Activated CD8-positive, alpha-beta memory T cell treated with anti-CD3 and anti-CD28 coated beads, Interleukin-2, amount 10 ng/mL, durations not matched to agents 7 days and 5 days (primary cell): Measurements from ENCODE around the gene CGNL1. TPM values are rescaled to one million over a fixed set of nuclear protein-coding genes. Genes with fewer than 3 reads are reported as not detected.

Source experiments
- ATAC-seq: fragments of 150-1000 bp; cut with Tn5 transposase; one replicate; pipeline ENCODE4 v1.10.0; 2021; ENCODE audit warnings: moderate library complexity
- CTCF ChIA-PET: fragments of 350-600 bp; sonication (Branson Sonifier 250); formaldehyde crosslinking; loops from one replicate; lab custom pipeline; 2021; ENCODE audit warnings: antibody characterized with exemption; lab: Charles Lee
- DNase-seq: peaks from one replicate; pipeline ENCODE4 v3.0.0-alpha.2; 2020
- H3K27ac Mint-ChIP-seq: one replicate; pipeline ENCODE4 v1.8.0; 2021; ENCODE audit warnings: mild to moderate bottlenecking, mixed read lengths
- H3K27me3 Mint-ChIP-seq: one replicate; pipeline ENCODE4 v1.8.0; 2021; ENCODE audit warnings: mixed read lengths
- H3K36me3 Mint-ChIP-seq: one replicate; pipeline ENCODE4 v1.8.0; 2021; ENCODE audit warnings: mild to moderate bottlenecking, mixed read lengths
- H3K4me1 Mint-ChIP-seq: one replicate; pipeline ENCODE4 v1.8.0; 2021; ENCODE audit warnings: mixed read lengths
- H3K4me3 Mint-ChIP-seq: one replicate; pipeline ENCODE4 v1.8.0; 2021; ENCODE audit warnings: mild to moderate bottlenecking, moderate library complexity, mixed read lengths
- H3K9me3 Mint-ChIP-seq: one replicate; pipeline ENCODE4 v1.8.0; 2022; ENCODE audit warnings: low read depth, mixed read lengths
- total RNA-seq, 2 experiments: library from RNA; stranded (reverse); gene quantifications; one replicate each; pipeline ENCODE4 v1.2.3, GENCODE V29; 2021

CGNL1 gene
- total RNA-seq, 2 experiments from 2014 or later: not detected

- DNase-seq (no peak), ATAC-seq (no peak)
- Mint-ChIP-seq H3K4me3 (no peak overlapping the region), H3K4me1 (no peaks in the 10 kb centered on the region), H3K36me3 (no peaks in the 10 kb centered on the region), H3K9me3 (no peaks in the 10 kb centered on the region), H3K27ac (no peak overlapping the region), H3K27me3 (peaks cover 27% of the 10 kb centered on the region)
- CTCF ChIA-PET: interaction anchor here (0.7 kb wide), 1 partner anchor 10 kb away, joined by 3 read pairs; no protein-coding TSS in a partner anchor
Observed at GRCh38 chr15:57382215-57382614, 5.9 kb downstream of the CGNL1 start.

- ATAC-seq (no peak), DNase-seq (no peak)
- no peak overlapping the region for H3K4me3 Mint-ChIP-seq
- no peaks in the 10 kb centered on the region for H3K4me1 Mint-ChIP-seq
- H3K9me3 Mint-ChIP-seq: no peaks in the 10 kb centered on the region
- peaks cover 21% of the 10 kb centered on the region for H3K27me3 Mint-ChIP-seq
- CTCF ChIA-PET: interaction anchor here (0.7 kb wide), 1 partner anchor 9 kb away, joined by 3 read pairs; no protein-coding TSS in a partner anchor
- H3K36me3 Mint-ChIP-seq: no peaks in the 10 kb centered on the region
- no peak overlapping the region for H3K27ac Mint-ChIP-seq
Observed at GRCh38 chr15:57382969-57383368, 6.7 kb downstream of the CGNL1 start.

GRCh38 chr15:57384024-57384423 lies 7.7 kb downstream of the CGNL1 start:
- Mint-ChIP-seq H3K4me1 (no peaks in the 10 kb centered on the region), H3K36me3 (no peaks in the 10 kb centered on the region), H3K27me3 (peaks cover 17% of the 10 kb centered on the region), H3K9me3 (no peaks in the 10 kb centered on the region), H3K27ac (no peak overlapping the region), H3K4me3 (no peak overlapping the region)
- DNase-seq (no peak), ATAC-seq (no peak)
- CTCF ChIA-PET: no interaction called here

GRCh38 chr15:57384816-57385215 lies 8.5 kb downstream of the CGNL1 start:
- no peak for ATAC-seq
- no peak overlapping the region for H3K27ac Mint-ChIP-seq
- peaks cover 12% of the 10 kb centered on the region for H3K27me3 Mint-ChIP-seq
- H3K36me3 Mint-ChIP-seq: no peaks in the 10 kb centered on the region
- H3K9me3 Mint-ChIP-seq: no peaks in the 10 kb centered on the region
- H3K4me1 Mint-ChIP-seq: no peaks in the 10 kb centered on the region
- DNase-seq: no peak
- H3K4me3 Mint-ChIP-seq: no peak overlapping the region
- CTCF ChIA-PET: no interaction called here

- ATAC-seq (no peak), DNase-seq (no peak)
- CTCF ChIA-PET: interaction anchor here (0.7 to 1.2 kb wide), 2 partner anchors 141 to 156 kb away, joined by 3 read pairs; no protein-coding TSS in a partner anchor
- Mint-ChIP-seq H3K27ac (no peak overlapping the region), H3K9me3 (no peaks in the 10 kb centered on the region), H3K36me3 (no peaks in the 10 kb centered on the region), H3K4me3 (no peak overlapping the region), H3K4me1 (no peaks in the 10 kb centered on the region), H3K27me3 (peaks cover 12% of the 10 kb centered on the region)
Observed at GRCh38 chr15:57385923-57386390, 9.7 kb downstream of the CGNL1 start.

- Mint-ChIP-seq H3K27ac (no peak overlapping the region), H3K27me3 (peaks cover 12% of the 10 kb centered on the region), H3K4me3 (no peak overlapping the region), H3K9me3 (no peaks in the 10 kb centered on the region), H3K4me1 (no peaks in the 10 kb centered on the region), H3K36me3 (no peaks in the 10 kb centered on the region)
- no peak for DNase-seq
- CTCF ChIA-PET: no interaction called here
- ATAC-seq: no peak
Observed at GRCh38 chr15:57386976-57387375, 10.7 kb downstream of the CGNL1 start.

- CTCF ChIA-PET: no interaction called here
- ATAC-seq (no peak), DNase-seq (no peak)
- Mint-ChIP-seq H3K4me3 (no peak overlapping the region), H3K4me1 (no peaks in the 10 kb centered on the region), H3K27ac (no peak overlapping the region), H3K27me3 (peaks cover 15% of the 10 kb centered on the region), H3K36me3 (no peaks in the 10 kb centered on the region), H3K9me3 (no peaks in the 10 kb centered on the region)
Observed at GRCh38 chr15:57387564-57388076, 11.3 kb downstream of the CGNL1 start.

- no peak for DNase-seq
- Mint-ChIP-seq H3K9me3 (no peaks in the 10 kb centered on the region), H3K4me1 (no peaks in the 10 kb centered on the region), H3K27me3 (peaks cover 15% of the 10 kb centered on the region), H3K27ac (no peak overlapping the region), H3K36me3 (no peaks in the 10 kb centered on the region), H3K4me3 (no peak overlapping the region)
- ATAC-seq: no peak
- CTCF ChIA-PET: no interaction called here
Observed at GRCh38 chr15:57388464-57388863, 12.2 kb downstream of the CGNL1 start.

GRCh38 chr15:57389991-57390390 lies 13.7 kb downstream of the CGNL1 start:
- DNase-seq: no peak
- no peaks in the 10 kb centered on the region for H3K4me1 Mint-ChIP-seq
- H3K27ac Mint-ChIP-seq: no peak overlapping the region
- ATAC-seq: no peak
- H3K9me3 Mint-ChIP-seq: no peaks in the 10 kb centered on the region
- H3K27me3 Mint-ChIP-seq: peaks cover 15% of the 10 kb centered on the region
- no peaks in the 10 kb centered on the region for H3K36me3 Mint-ChIP-seq
- H3K4me3 Mint-ChIP-seq: no peak overlapping the region
- CTCF ChIA-PET: no interaction called here

GRCh38 chr15:57390583-57390982 lies 14.3 kb downstream of the CGNL1 start:
- H3K27me3 Mint-ChIP-seq: peaks cover 15% of the 10 kb centered on the region
- H3K4me1 Mint-ChIP-seq: no peaks in the 10 kb centered on the region
- H3K36me3 Mint-ChIP-seq: no peaks in the 10 kb centered on the region
- CTCF ChIA-PET: no interaction called here
- DNase-seq (no peak), ATAC-seq (no peak)
- H3K9me3 Mint-ChIP-seq: no peaks in the 10 kb centered on the region
- no peak overlapping the region for H3K4me3 Mint-ChIP-seq
- no peak overlapping the region for H3K27ac Mint-ChIP-seq

- CTCF ChIA-PET: no interaction called here
- H3K9me3 Mint-ChIP-seq: no peaks in the 10 kb centered on the region
Observed at GRCh38 chr15:57391537-57391936, 15.2 kb downstream of the CGNL1 start.

GRCh38 chr15:57393061-57393460 lies 16.8 kb downstream of the CGNL1 start:
- Mint-ChIP-seq H3K27me3 (peaks cover 11% of the 10 kb centered on the region), H3K4me1 (no peaks in the 10 kb centered on the region), H3K4me3 (no peak overlapping the region), H3K9me3 (no peaks in the 10 kb centered on the region), H3K36me3 (no peaks in the 10 kb centered on the region), H3K27ac (no peak overlapping the region)
- DNase-seq (no peak), ATAC-seq (no peak)
- CTCF ChIA-PET: no interaction called here

More at GRCh38 chr15:57391537-57391936, 15.2 kb downstream of the CGNL1 start:
- ATAC-seq (no peak), DNase-seq (no peak)
- Mint-ChIP-seq H3K4me1 (no peaks in the 10 kb centered on the region), H3K27me3 (peaks cover 18% of the 10 kb centered on the region), H3K36me3 (no peaks in the 10 kb centered on the region), H3K4me3 (no peak overlapping the region), H3K27ac (no peak overlapping the region)

GRCh38 chr15:57395292-57395691 lies 19.0 kb downstream of the CGNL1 start:
- no peaks in the 10 kb centered on the region for H3K36me3 Mint-ChIP-seq
- DNase-seq (no peak), ATAC-seq (no peak)
- CTCF ChIA-PET: interaction anchor here (1.0 kb wide), 1 partner anchor 89 kb away, joined by 3 read pairs; no protein-coding TSS in a partner anchor
- H3K9me3 Mint-ChIP-seq: no peaks in the 10 kb centered on the region
- no peak overlapping the region for H3K27ac Mint-ChIP-seq
- H3K4me3 Mint-ChIP-seq: no peak overlapping the region
- peaks cover 13% of the 10 kb centered on the region for H3K27me3 Mint-ChIP-seq
- H3K4me1 Mint-ChIP-seq: no peaks in the 10 kb centered on the region

- CTCF ChIA-PET: no interaction called here
- Mint-ChIP-seq H3K27ac (no peak overlapping the region), H3K27me3 (peaks cover 12% of the 10 kb centered on the region), H3K36me3 (no peaks in the 10 kb centered on the region), H3K4me3 (no peak overlapping the region), H3K9me3 (no peaks in the 10 kb centered on the region), H3K4me1 (no peaks in the 10 kb centered on the region)
- DNase-seq (no peak), ATAC-seq (no peak)
Observed at GRCh38 chr15:57398336-57398735, 22.0 kb downstream of the CGNL1 start.
